Tibial artery (tissue), 4 donors: ENCODE measurements around the gene ATP6V1G1.

Experiments used
- DNase-seq, 2 donors: peaks; one replicate each; pipeline ENCODE4 v3.0.0-alpha.2; 2019
- H3K27ac ChIP-seq, 2 donors: fragments of 200-600 bp; sonication (generic) in 1 of 2; 1 replicate in 1 of 2; 2 replicates in 1 of 2; pipeline ENCODE4 v1.5.1; 2018 to 2019; ENCODE audit warnings: mild to moderate bottlenecking in 1 of 2
- H3K27me3 ChIP-seq, 2 donors: fragments of 200-600 bp; sonication (generic) in 1 of 2; one replicate each; pipeline versions ENCODE4 v1.5.1 to v1.6.0; 2016 to 2019
- H3K36me3 ChIP-seq, 3 donors: fragments of 200-600 bp; sonication (generic) in 2 of 3; one replicate each; pipeline ENCODE4 v1.5.1; 2016 to 2019; ENCODE audit warnings: mild to moderate bottlenecking in 2 of 3
- H3K4me1 ChIP-seq, 4 donors: fragments of 200-600 bp; sonication (generic) in 2 of 4; 1 replicate in 3 of 4; 2 replicates in 1 of 4; pipeline ENCODE4 v1.5.1; 2016 to 2019
- H3K4me3 ChIP-seq, 2 donors: fragments of 200-600 bp; sonication (generic) in 1 of 2; 1 replicate in 1 of 2; 2 replicates in 1 of 2; pipeline ENCODE4 v1.5.1; 2018 to 2019; ENCODE audit warnings: mild to moderate bottlenecking in 2 of 2
- H3K9me3 ChIP-seq, 3 donors: fragments of 200-600 bp; sonication (generic) in 1 of 3; one replicate each; pipeline ENCODE4 v1.5.1; 2016 to 2019
- CTCF ChIP-seq, 2 experiments: fragments of 200-600 bp in 1 of 2; fragments of 450-650 bp in 1 of 2; IDR thresholded peaks; one replicate each; pipeline ENCODE4 v1.5.1; 2017 to 2019; ENCODE audit warnings: antibody characterized with exemption in 2 of 2, mild to moderate bottlenecking in 1 of 2, moderate library complexity in 1 of 2
- intact Hi-C: fragments of 100-400 bp; cut with DNase I; formaldehyde crosslinking; loops from one replicate; pipeline ENCODE4 v1.15.0; 2023; ENCODE audit warnings: low total_unique reads

The ATP6V1G1 gene

DNA sequence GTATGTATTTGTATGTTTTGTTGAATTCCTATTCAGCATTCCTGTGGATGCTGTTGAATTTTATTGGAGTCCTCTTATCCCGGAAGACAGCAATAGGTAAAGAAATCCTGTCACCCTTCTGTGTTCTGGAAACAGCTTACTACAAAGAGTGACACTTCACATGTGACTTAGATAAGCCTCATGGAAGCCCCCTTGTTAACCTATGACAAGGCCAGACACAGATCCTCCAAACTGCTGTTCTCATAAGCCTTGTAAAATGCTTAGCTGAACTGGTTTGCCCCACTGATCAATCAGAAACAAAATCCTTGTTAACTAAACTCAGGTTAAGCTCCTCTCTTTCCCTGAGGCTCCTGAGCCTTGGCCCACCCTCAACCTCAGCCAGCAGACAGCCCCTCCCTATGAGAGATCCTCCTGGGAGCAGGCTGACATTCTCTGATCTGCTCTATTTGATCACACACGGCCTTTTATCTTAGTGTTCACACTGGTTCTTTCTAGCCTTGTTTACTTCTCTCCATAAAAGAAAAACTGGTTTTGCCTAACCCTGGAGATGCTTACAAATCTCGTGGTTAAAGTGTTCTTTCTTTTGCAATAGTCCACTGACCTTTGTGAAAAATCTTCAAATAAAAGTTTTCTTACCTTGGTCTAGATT, 29.4 kb upstream of the ATP6V1G1 start:
- intact Hi-C loops, result no loop called here
- Histone ChIP-seq H3K9me3 (no peaks in the 10 kb centered on the region), H3K27me3 (peaks cover 0 to 8% of the 10 kb centered on the region in 2 donors), H3K4me1 (no peaks in the 10 kb centered on the region), H3K27ac (no peak overlapping the region), H3K4me3 (no peak overlapping the region), H3K36me3 (no peaks in the 10 kb centered on the region)
- DNase-seq, result no peak
- no peak for TF ChIP-seq CTCF (IDR thresholded peaks at IDR 0.05)

GRCh38 chr9:114559830-114560513, 27.6 kb upstream of the ATP6V1G1 start:
- H3K4me3 ChIP-seq, result no peak overlapping the region
- no peak overlapping the region for H3K27ac ChIP-seq
- intact Hi-C loops, result no loop called here
- H3K36me3 ChIP-seq, result no peaks in the 10 kb centered on the region
- H3K27me3 ChIP-seq, result peaks cover 0 to 8% of the 10 kb centered on the region in 2 donors
- no peak for DNase-seq
- H3K9me3 ChIP-seq, result no peaks in the 10 kb centered on the region
- TF ChIP-seq CTCF (IDR thresholded peaks at IDR 0.05), result no peak
- no peaks in the 10 kb centered on the region for H3K4me1 ChIP-seq

DNA sequence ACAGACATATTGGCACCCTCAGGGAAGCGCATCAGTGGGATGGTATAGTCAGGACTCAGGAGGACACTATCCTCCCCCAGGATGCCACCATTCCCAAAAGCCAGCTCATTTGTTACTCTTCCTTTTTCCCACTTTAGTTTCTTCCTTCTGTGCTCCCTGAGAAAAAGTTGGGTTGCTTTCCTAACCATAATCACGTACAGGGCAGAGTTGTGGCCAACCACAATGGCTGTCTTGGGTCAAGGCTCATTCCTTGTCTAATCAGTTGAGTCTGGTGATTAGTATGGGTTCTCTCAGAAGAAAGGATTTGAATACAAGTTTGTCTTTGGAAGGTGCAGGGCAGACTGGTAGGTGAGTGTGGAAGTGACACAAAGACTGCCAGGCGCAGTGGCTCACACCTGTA, 26.6 kb upstream of the ATP6V1G1 start:
- Histone ChIP-seq H3K36me3 (no peaks in the 10 kb centered on the region), H3K4me3 (no peak overlapping the region), H3K4me1 (no peaks in the 10 kb centered on the region), H3K27me3 (peaks cover 0 to 8% of the 10 kb centered on the region in 2 donors), H3K27ac (no peak overlapping the region), H3K9me3 (no peaks in the 10 kb centered on the region)
- TF ChIP-seq CTCF (IDR thresholded peaks at IDR 0.05), result no peak
- DNase-seq, result no peak
- intact Hi-C loops, result no loop called here

DNA sequence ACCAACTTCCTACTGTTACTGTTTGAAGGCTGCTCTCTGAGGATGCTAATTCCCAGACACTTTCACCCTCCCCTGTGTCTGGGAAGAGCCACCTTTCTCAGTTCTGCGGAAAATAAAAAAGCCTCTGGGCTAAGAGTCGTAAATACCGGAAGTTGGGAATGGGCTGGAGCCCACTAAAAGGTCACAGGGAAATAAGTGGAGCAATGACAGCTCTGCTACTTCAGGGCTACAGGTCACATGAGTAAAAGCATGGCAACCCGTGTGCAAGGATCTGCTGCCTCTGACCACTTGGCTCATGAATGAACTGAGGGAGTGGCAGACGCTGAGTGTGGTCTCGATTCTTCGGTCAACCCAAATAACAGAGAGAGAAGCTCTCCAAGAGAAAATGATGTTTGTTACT, 25.8 kb upstream of the ATP6V1G1 start:
- TF ChIP-seq CTCF (IDR thresholded peaks at IDR 0.05), result no peak
- H3K9me3 ChIP-seq, result no peaks in the 10 kb centered on the region
- H3K4me3 ChIP-seq, result no peak overlapping the region
- DNase-seq, result no peak
- H3K27ac ChIP-seq, result no peak overlapping the region
- H3K27me3 ChIP-seq, result peaks cover 0 to 8% of the 10 kb centered on the region in 2 donors
- no peaks in the 10 kb centered on the region for H3K36me3 ChIP-seq
- H3K4me1 ChIP-seq, result no peaks in the 10 kb centered on the region
- intact Hi-C loops, result no loop called here

DNA sequence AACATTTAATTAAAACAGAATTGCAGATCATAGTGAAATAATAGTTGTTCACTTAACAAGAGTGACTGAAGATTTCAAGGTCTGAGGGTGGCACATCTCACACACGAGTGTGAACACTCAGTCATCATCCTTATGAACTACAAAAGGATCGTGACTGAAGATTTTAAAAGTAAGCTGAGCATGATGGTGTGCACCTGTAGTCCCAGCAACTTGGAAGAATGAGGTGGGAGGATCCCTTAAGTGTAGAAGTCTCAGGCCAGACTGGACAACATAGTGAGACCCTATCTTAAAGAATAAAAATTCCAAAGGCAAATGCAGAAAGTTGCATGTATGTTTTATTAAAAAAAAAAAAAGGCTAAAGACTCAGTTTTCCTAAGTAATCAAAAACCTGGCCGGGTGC, 22.4 kb upstream of the ATP6V1G1 start:
- DNase-seq, result no peak
- Histone ChIP-seq H3K27me3 (peaks cover 0 to 7% of the 10 kb centered on the region in 2 donors), H3K36me3 (no peaks in the 10 kb centered on the region), H3K9me3 (no peaks in the 10 kb centered on the region), H3K4me1 (no peaks in the 10 kb centered on the region), H3K4me3 (no peak overlapping the region), H3K27ac (no peak overlapping the region)
- intact Hi-C loops, result no loop called here
- no peak for TF ChIP-seq CTCF (IDR thresholded peaks at IDR 0.05)
